GM19043 (cell line): ENCODE measurements around the gene CD300LB.
"Not testable (repeated sequence)": the region's sequence is repeated elsewhere in the genome, so short reads cannot be mapped to it uniquely, and the experiment has no call there.

Source experiments
- ATAC-seq: cut with Tn5 transposase; IDR thresholded peaks from one replicate; pipeline ENCODE4 v1.9.1; 2021; ENCODE audit warnings: low read depth; ENCODE audit not compliant: unreplicated experiment

The CD300LB gene

GRCh38 chr17:74502861-74503260 is 28.4 kb downstream of the CD300LB start:
- ATAC-seq, result no peak

GRCh38 chr17:74499992-74500391 is 31.3 kb downstream of the CD300LB start:
- ATAC-seq, result no peak

- no peak for ATAC-seq
These were observed 33.8 kb downstream of the CD300LB start for GRCh38 chr17:74497471-74497870.

- no peak for ATAC-seq
These were observed 37.9 kb downstream of the CD300LB start for GRCh38 chr17:74493331-74493833.

GRCh38 chr17:74491626-74492025 is 39.6 kb downstream of the CD300LB start:
- ATAC-seq, result no peak

GRCh38 chr17:74490716-74491115 is 40.6 kb downstream of the CD300LB start:
- ATAC-seq, result no peak

DNA sequence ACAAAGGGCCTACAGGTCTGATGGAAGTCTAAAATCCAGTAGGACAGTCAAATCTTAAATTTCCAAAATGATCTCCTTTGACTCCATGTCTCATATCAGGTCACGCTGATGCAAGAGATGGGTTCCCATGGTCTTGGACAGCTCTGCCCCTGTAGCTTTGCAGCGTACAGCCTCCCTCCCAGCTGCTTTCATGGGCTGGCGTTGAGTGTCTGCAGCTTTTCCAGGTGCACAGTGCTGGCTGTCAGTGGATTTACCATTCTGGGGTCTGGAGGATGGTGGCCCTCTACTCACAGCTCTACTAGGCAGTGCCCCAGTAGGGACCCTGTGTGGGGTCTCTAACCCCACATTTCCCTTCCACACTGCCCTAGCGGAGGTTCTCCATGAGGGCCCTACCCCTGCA is 43.0 kb downstream of the CD300LB start:
- ATAC-seq, result not testable (repeated sequence)

DNA sequence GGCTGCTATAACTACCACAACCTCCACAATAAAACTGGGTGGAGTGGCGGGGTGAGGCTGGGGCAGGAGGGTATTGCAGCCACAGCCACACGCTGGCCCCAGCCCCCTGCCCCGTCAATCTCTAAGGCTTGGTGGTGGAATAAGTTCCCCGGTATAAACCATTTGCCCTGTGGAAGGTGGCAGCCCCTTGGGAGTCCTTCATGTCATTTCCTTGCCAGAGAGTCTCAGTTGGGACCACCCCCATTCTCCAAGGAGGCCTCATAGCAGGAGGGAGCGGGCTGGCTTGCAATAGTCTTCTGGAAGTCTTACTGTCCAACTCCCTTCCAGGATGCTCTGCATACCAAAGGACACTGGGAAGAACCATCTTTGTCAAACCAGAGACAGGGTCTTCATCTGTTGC is 45.4 kb downstream of the CD300LB start:
- ATAC-seq, result no peak

- no peak for ATAC-seq
These were observed 46.1 kb downstream of the CD300LB start for GRCh38 chr17:74485022-74485743.

GRCh38 chr17:74484066-74484465 is 47.2 kb downstream of the CD300LB start:
- ATAC-seq, result no peak

DNA sequence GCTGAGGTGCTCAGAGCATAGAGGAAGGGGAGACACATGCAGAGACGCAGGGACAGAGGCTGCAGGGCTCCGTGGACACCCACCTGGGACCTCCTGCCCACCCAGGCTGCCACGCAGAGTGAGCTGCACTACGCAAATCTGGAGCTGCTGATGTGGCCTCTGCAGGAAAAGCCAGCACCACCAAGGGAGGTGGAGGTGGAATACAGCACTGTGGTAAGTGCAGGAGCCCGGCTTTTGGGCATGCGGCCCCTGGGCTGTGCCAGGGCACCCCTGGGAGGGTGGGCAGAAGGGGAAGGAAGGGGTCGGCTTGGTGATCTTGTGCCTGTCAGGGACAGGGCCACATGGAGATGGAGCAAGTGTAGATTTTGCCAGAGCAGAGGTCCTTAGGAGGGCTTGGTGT is 49.7 kb downstream of the CD300LB start:
- no peak for ATAC-seq

DNA sequence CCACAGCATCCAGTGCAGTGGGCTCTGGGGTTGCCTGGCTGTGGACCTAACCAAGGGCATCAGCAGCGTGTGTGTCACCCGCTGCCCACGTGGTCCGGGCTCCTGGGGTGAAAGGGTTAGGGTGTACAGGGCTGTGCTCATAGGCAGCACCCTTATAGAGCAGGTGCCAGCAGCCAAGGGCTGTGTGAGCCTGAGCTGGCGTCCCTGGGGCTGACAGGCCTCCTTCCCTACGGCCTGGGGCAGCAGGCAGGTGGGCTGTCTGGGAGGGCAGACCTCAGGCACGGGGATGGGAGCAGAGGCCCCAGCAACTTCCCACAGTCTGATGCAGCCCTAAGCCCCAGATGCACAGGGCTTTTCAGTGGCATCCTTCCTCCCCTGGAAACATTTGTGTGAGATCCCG is 51.0 kb downstream of the CD300LB start:
- ATAC-seq, result no peak

GRCh38 chr17:74478420-74479100 is 52.7 kb downstream of the CD300LB start:
- no peak for ATAC-seq

GRCh38 chr17:74477411-74477810 is 53.9 kb downstream of the CD300LB start:
- ATAC-seq, result no peak

GRCh38 chr17:74475189-74475588 is 56.1 kb downstream of the CD300LB start:
- no peak for ATAC-seq

GRCh38 chr17:74474043-74474792 is 57.1 kb downstream of the CD300LB start:
- ATAC-seq, result no peak

DNA sequence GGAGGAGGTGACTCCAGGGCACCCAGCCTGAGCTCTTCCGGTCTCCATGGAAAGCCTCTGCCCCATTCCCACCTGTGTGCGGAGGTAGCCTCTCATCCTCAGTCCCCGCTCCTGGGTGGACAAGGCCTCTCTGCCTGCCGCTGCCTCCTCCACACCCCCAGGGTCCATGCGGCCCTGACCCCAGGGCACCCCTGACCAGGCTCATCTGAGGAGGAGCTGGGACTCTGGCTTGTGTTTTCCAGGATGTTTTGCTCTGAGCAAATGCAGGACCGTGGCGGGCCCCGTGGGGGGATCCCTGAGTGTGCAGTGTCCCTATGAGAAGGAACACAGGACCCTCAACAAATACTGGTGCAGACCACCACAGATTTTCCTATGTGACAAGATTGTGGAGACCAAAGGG is 58.0 kb downstream of the CD300LB start:
- no peak for ATAC-seq

- no peak for ATAC-seq
These were observed 58.4 kb downstream of the CD300LB start for GRCh38 chr17:74472890-74473289.

DNA sequence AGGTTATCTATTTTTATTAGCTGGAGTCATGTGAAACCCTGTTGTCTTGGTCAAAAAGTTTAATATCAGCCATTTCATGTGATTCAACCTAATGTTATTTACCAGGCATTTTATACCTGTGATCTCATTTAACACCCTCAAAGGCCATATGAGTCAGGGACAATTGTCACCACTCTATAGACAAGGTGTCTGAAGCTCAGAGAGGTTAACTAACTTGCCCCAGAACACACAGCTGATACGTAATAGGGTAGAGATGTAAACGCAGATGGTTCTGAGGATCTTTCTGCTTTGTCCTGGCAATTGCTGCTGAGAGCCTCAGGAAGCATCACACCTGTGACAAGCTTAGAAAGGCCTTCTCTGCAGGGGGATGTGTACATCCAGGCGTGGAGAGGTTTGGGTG is 59.9 kb downstream of the CD300LB start:
- ATAC-seq, result no peak
